HEK293T (cell line): ENCODE measurements around the gene EFCAB11.

Source experiments
- CTBP1 ChIP-seq: fragments of 450-650 bp; IDR thresholded peaks from 2 replicates; pipeline ENCODE4 v1.6.1; 2016; ENCODE audit warnings: borderline replicate concordance
- FOXK2 ChIP-seq: fragments of 450-650 bp; IDR thresholded peaks from 2 replicates; pipeline ENCODE4 v1.6.1; 2016; ENCODE audit warnings: mild to moderate bottlenecking
- NFRKB ChIP-seq: fragments of 450-650 bp; IDR thresholded peaks from 2 replicates; pipeline ENCODE4 v1.6.1; 2016; ENCODE audit warnings: mild to moderate bottlenecking, moderate library complexity
- SP1 ChIP-seq: fragments of 450-650 bp; IDR thresholded peaks from 2 replicates; pipeline ENCODE4 v1.6.1; 2017
- ZNF384 ChIP-seq: fragments of 450-650 bp; IDR thresholded peaks from 2 replicates; pipeline ENCODE4 v1.6.1; 2016

DNA sequence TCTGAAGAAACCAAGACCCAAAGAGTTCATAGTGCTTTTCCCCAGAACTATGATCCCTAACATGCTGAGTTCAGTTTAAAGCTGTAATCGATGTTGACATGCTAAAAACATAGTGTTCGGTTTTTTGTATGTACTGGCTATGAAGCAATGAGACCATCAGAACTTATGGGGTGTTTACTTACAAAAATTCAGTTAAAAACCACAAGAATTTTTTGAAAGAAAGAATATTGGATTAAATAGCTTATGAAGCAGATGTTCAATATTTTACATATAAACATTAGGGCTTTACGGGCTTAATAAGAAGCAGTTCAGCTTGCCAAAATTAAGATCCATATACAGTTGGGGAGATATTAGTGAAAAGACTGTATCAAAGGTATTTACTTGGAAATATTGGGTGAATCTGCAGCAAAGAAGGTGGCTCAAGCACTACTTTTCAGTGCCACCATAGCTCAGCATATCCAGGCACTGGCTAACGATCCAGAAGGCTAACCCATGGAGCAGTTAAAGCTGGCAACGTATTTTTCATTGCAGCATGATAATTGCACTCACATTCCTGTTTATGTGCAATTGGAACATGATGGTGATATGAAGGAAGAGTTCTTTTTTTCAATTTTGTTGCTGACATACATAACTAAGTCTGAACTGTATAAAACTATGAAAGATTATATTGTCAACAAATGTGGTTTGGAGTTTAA is 125.9 kb downstream of the EFCAB11 start:
- no peak for TF ChIP-seq SP1
- TF ChIP-seq CTBP1: no peak
- TF ChIP-seq NFRKB: no peak
- no peak for TF ChIP-seq FOXK2
- no peak for TF ChIP-seq ZNF384
